A549 (cell line): ENCODE data around the gene TLDC2. TPM values are rescaled to one million over a fixed set of nuclear protein-coding genes. Genes with fewer than 3 reads are reported as not detected.
A peak's percentile ranks its signal among the peaks of the same experiment; 100 is the strongest.

ENCODE experiments used
- ATAC-seq, 2 experiments: fragments of 200-7000 bp in 1 of 2; fragments of >200 bp in 1 of 2; cut with Nextera tagmentation in 1 of 2; cut with Tn5 transposase in 1 of 2; 3 replicates each; pipeline versions ENCODE4 v1.8.0 to v1.9.1; 2018 to 2020; ENCODE audit warnings: mild to moderate bottlenecking in 1 of 2, moderate library complexity in 1 of 2
- CTCF ChIA-PET: fragments of 300-600 bp; sonication (Branson Sonifier 250); formaldehyde crosslinking; extraction: SDS; loops from one replicate; lab custom pipeline; 2021; ENCODE audit warnings: antibody characterized with exemption, inconsistent platforms; lab: Yijun Ruan, JAX
- POLR2A ChIA-PET: fragments of 350-600 bp; formaldehyde crosslinking; extraction: SDS; loops from one replicate; lab custom pipeline; 2021; ENCODE audit warnings: antibody characterized with exemption, inconsistent platforms; lab: Yijun Ruan, JAX
- DNase-seq, 2 experiments: peaks; one replicate each; pipeline versions ENCODE4 v3.0.0 to v3.0.0-alpha.2; 2011 to 2016; ENCODE audit warnings: low read depth in 1 of 2, low spot score in 1 of 2
- FAIRE-seq: peaks from 2 replicates; lab custom pipeline; 2011; peaks lifted over from hg19 to GRCh38; lab: Jason Lieb, UNC
- H3K27ac ChIP-seq, 2 experiments: fragments of >200 bp; sonication (Bioruptor Twin); formaldehyde crosslinking; 3 replicates each; pipeline ENCODE4 v1.5.1; 2016 to 2017
- H3K4me1 ChIP-seq: fragments of >200 bp; sonication (Bioruptor Twin); formaldehyde crosslinking; 3 replicates; pipeline ENCODE4 v1.6.1; 2016
- H3K4me2 ChIP-seq: fragments of >200 bp; sonication (Bioruptor Twin); formaldehyde crosslinking; 3 replicates; pipeline ENCODE4 v1.6.1; 2016
- H3K4me3 ChIP-seq: fragments of >200 bp; sonication (Bioruptor Twin); formaldehyde crosslinking; 3 replicates; pipeline ENCODE4 v1.5.1; 2016
- H3K9me3 ChIP-seq: fragments of >200 bp; sonication (Bioruptor Twin); formaldehyde crosslinking; 3 replicates; pipeline ENCODE4 v1.6.1; 2016
- CBX2 ChIP-seq: fragments of 200-600 bp; sonication (generic); IDR thresholded peaks from 2 replicates; pipeline ENCODE4 v1.6.1; 2016; ENCODE audit warnings: low read depth, mild to moderate bottlenecking, borderline replicate concordance
- EHF ChIP-seq: fragments of 250-450 bp; sonication (Bioruptor Pico); IDR thresholded peaks from 2 replicates; pipeline ENCODE4 v1.5.0; 2020; ENCODE audit warnings: mild to moderate bottlenecking
- EHMT2 ChIP-seq: fragments of 200-600 bp; sonication (generic); IDR thresholded peaks from 2 replicates; pipeline ENCODE4 v1.6.1; 2016; ENCODE audit warnings: antibody characterized with exemption, low read depth, mild to moderate bottlenecking, moderate library complexity
- EP300 ChIP-seq, 2 experiments: fragments of >200 bp; sonication (Bioruptor Twin); formaldehyde crosslinking; IDR thresholded peaks; 2 replicates in 1 of 2; 3 replicates in 1 of 2; pipeline ENCODE4 v1.6.1; 2016 to 2017
- ESRRA ChIP-seq: fragments of 150-350 bp; IDR thresholded peaks from 2 replicates; pipeline ENCODE4 v1.6.1; 2014; ENCODE audit warnings: mild to moderate bottlenecking, low read length, borderline replicate concordance
- FOSL2 ChIP-seq, 2 experiments: fragments of 450-650 bp in 1 of 2; fragments of >200 bp in 1 of 2; sonication (Bioruptor Twin) in 1 of 2; formaldehyde crosslinking; IDR thresholded peaks; 2 replicates each; pipeline versions ENCODE4 v1.5.0 to v1.6.1; 2016 to 2020; ENCODE audit warnings: mild to moderate bottlenecking in 1 of 2, moderate library complexity in 1 of 2
- GATA3 ChIP-seq: IDR thresholded peaks from 2 replicates; pipeline ENCODE4 v1.6.1; 2012; ENCODE audit warnings: borderline replicate concordance
- HDAC2 ChIP-seq: fragments of 200-600 bp; sonication (generic); IDR thresholded peaks from 2 replicates; pipeline ENCODE4 v1.6.1; 2016
- HOXB5 ChIP-seq: fragments of 250-450 bp; sonication (Bioruptor Pico); IDR thresholded peaks from 2 replicates; pipeline ENCODE4 v1.5.0; 2020; ENCODE audit warnings: mild to moderate bottlenecking, moderate library complexity
- JUN ChIP-seq, 2 experiments: fragments of >200 bp; sonication (Bioruptor Twin); formaldehyde crosslinking; IDR thresholded peaks; 2 replicates in 1 of 2; 3 replicates in 1 of 2; pipeline ENCODE4 v1.6.1; 2016 to 2017
- KDM5A ChIP-seq: fragments of 200-600 bp; sonication (generic); IDR thresholded peaks from 2 replicates; pipeline ENCODE4 v1.6.1; 2016; ENCODE audit warnings: antibody characterized with exemption, mild to moderate bottlenecking
- MAFK ChIP-seq: fragments of 450-650 bp; IDR thresholded peaks from 2 replicates; pipeline ENCODE4 v1.6.1; 2014; ENCODE audit not compliant: partially characterized antibody
- MYC ChIP-seq: IDR thresholded peaks from 2 replicates; pipeline ENCODE4 v1.6.1; 2012; ENCODE audit warnings: mild to moderate bottlenecking, inconsistent platforms, low read length, improper control_type of control experiment, borderline replicate concordance
- NFE2L2 ChIP-seq: fragments of 150-350 bp; conservative IDR thresholded peaks from 2 replicates; pipeline ENCODE4 v1.6.1; 2014; ENCODE audit warnings: low read length
- POLR2AphosphoS2 ChIP-seq: conservative IDR thresholded peaks from 2 replicates; pipeline ENCODE4 v1.6.1; 2012; ENCODE audit warnings: low read length, improper control_type of control experiment, inconsistent platforms
- RAD21 ChIP-seq, 2 experiments: fragments of >200 bp in 1 of 2; sonication (Bioruptor Twin) in 1 of 2; formaldehyde crosslinking in 1 of 2; IDR thresholded peaks in 1 of 2; conservative IDR thresholded peaks in 1 of 2; 2 replicates in 1 of 2; 3 replicates in 1 of 2; pipeline ENCODE4 v1.6.1; 2012 to 2018; ENCODE audit warnings: inconsistent platforms in 1 of 2
- RCOR1 ChIP-seq: fragments of 150-350 bp; IDR thresholded peaks from 2 replicates; pipeline ENCODE4 v1.6.1; 2014; ENCODE audit warnings: antibody characterized with exemption, low read length, low read depth
- RNF2 ChIP-seq: fragments of 200-600 bp; sonication (generic); IDR thresholded peaks from 2 replicates; pipeline ENCODE4 v1.6.1; 2016; ENCODE audit warnings: low read depth, mild to moderate bottlenecking, antibody characterized with exemption, moderate library complexity, borderline replicate concordance
- ZC3H11A ChIP-seq: fragments of 450-650 bp; IDR thresholded peaks from 2 replicates; pipeline ENCODE4 v1.6.1; 2014; ENCODE audit warnings: antibody characterized with exemption, mild to moderate bottlenecking
- ZFP36 ChIP-seq: fragments of 450-650 bp; IDR thresholded peaks from 2 replicates; pipeline ENCODE4 v1.6.1; 2014; ENCODE audit warnings: borderline replicate concordance; ENCODE audit not compliant: partially characterized antibody
- ZNF302 ChIP-seq: fragments of 250-450 bp; sonication (Bioruptor Pico); IDR thresholded peaks from 2 replicates; pipeline ENCODE4 v1.9.0; 2021; ENCODE audit warnings: inconsistent platforms, mild to moderate bottlenecking, moderate library complexity
- ZSCAN20 ChIP-seq: fragments of 250-450 bp; sonication (Bioruptor Pico); IDR thresholded peaks from 2 replicates; pipeline ENCODE4 v1.8.0; 2022; ENCODE audit warnings: mild to moderate bottlenecking, moderate library complexity
- WGBS: methylation state at CpG from one replicate; pipeline ENCODE4 v1.1.6; 2017; ENCODE audit errors: missing lambda C conversion rate; 5-methylcytosine and 5-hydroxymethylcytosine counted together
- polyA plus RNA-seq, 4 experiments: library from polyadenylated mRNA; depleted of rRNA in 3 of 4; stranded (reverse); fragments of >200 nt; fragmentation: RNase III in 1 of 4; extraction: RNeasy Plus Mini Kit Qiagen cat#74134 plus additional on column Dnase treatment in 1 of 4; gene quantifications; 2 replicates in 3 of 4; 3 replicates in 1 of 4; pipeline ENCODE4 v1.2.3, GENCODE V29; 2011 to 2017
- TF ChIP-seq, protein P1 (sequence below): fragments of 200-600 bp; sonication (generic); IDR thresholded peaks from 2 replicates; pipeline ENCODE4 v1.6.1; 2016; ENCODE audit warnings: antibody characterized with exemption, mild to moderate bottlenecking, moderate library complexity
- TF ChIP-seq, protein P2 (sequence below): fragments of >200 bp; sonication (Bioruptor Twin); formaldehyde crosslinking; IDR thresholded peaks from 3 replicates; pipeline ENCODE4 v1.6.1; 2016
- TF ChIP-seq, protein P3 (sequence below): IDR thresholded peaks from 2 replicates; pipeline ENCODE4 v1.6.1; 2012
- TF ChIP-seq, protein P4 (sequence below): fragments of 150-350 bp; IDR thresholded peaks from 2 replicates; pipeline ENCODE4 v1.6.1; 2014; ENCODE audit warnings: low read depth, mild to moderate bottlenecking, low read length

Gene TLDC2
- polyA plus RNA-seq, 2 of the 4 experiments (the other 2 are of a cell fraction), result 0.17 TPM; not detected in 1

DNA sequence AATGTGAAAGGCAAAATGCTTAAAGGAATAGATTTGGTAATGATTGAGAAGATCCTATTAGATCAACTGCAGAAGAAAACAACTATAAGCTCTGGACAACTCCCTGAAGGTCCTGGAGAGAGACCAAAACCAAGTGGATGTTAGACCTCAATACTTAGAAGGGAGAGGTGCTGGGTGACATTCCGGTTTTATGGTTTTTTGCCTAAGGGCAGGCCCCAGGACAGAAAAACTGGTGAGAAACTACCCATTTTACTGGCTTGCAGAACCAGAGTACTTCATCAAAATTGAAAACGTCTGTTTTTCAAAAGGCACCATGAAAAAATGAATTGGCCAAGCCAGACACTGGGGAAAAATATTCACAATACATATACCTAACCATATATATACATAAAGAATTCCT lies 49.3 kb downstream of the TLDC2 start:
- ChIA-PET POLR2A (no interaction called here), CTCF (interaction anchor here (1.2 to 2.0 kb wide), 2 partner anchors 39 to 61 kb away, joined by 3 to 7 read pairs; no protein-coding TSS in a partner anchor)
- peaks cover 17% of the 10 kb centered on the region for H3K4me1 ChIP-seq
- no peak overlapping the region for H3K4me3 ChIP-seq
- 79% methylated on average over 2 of the region's 2 CpGs for WGBS
- DNase-seq, result no peak
- TF ChIP-seq ZC3H11A (no peak), RCOR1 (no peak), ZFP36 (no peak), POLR2AphosphoS2 (no peak), NFE2L2 (no peak), ZSCAN20 (CRISPR knock-in tag) (no peak), EP300 (IDR thresholded peaks at IDR 0.05) (no peak), RNF2 (no peak), MYC (no peak), EHF (CRISPR knock-in tag) (no peak), ESRRA (no peak), HOXB5 (no peak), EHMT2 (no peak)
- TF ChIP-seq, protein P1, sequence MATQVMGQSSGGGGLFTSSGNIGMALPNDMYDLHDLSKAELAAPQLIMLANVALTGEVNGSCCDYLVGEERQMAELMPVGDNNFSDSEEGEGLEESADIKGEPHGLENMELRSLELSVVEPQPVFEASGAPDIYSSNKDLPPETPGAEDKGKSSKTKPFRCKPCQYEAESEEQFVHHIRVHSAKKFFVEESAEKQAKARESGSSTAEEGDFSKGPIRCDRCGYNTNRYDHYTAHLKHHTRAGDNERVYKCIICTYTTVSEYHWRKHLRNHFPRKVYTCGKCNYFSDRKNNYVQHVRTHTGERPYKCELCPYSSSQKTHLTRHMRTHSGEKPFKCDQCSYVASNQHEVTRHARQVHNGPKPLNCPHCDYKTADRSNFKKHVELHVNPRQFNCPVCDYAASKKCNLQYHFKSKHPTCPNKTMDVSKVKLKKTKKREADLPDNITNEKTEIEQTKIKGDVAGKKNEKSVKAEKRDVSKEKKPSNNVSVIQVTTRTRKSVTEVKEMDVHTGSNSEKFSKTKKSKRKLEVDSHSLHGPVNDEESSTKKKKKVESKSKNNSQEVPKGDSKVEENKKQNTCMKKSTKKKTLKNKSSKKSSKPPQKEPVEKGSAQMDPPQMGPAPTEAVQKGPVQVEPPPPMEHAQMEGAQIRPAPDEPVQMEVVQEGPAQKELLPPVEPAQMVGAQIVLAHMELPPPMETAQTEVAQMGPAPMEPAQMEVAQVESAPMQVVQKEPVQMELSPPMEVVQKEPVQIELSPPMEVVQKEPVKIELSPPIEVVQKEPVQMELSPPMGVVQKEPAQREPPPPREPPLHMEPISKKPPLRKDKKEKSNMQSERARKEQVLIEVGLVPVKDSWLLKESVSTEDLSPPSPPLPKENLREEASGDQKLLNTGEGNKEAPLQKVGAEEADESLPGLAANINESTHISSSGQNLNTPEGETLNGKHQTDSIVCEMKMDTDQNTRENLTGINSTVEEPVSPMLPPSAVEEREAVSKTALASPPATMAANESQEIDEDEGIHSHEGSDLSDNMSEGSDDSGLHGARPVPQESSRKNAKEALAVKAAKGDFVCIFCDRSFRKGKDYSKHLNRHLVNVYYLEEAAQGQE, result no peak
- TF ChIP-seq, protein P2, sequence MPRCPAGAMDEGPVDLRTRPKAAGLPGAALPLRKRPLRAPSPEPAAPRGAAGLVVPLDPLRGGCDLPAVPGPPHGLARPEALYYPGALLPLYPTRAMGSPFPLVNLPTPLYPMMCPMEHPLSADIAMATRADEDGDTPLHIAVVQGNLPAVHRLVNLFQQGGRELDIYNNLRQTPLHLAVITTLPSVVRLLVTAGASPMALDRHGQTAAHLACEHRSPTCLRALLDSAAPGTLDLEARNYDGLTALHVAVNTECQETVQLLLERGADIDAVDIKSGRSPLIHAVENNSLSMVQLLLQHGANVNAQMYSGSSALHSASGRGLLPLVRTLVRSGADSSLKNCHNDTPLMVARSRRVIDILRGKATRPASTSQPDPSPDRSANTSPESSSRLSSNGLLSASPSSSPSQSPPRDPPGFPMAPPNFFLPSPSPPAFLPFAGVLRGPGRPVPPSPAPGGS, result no peak
- TF ChIP-seq, protein P3, sequence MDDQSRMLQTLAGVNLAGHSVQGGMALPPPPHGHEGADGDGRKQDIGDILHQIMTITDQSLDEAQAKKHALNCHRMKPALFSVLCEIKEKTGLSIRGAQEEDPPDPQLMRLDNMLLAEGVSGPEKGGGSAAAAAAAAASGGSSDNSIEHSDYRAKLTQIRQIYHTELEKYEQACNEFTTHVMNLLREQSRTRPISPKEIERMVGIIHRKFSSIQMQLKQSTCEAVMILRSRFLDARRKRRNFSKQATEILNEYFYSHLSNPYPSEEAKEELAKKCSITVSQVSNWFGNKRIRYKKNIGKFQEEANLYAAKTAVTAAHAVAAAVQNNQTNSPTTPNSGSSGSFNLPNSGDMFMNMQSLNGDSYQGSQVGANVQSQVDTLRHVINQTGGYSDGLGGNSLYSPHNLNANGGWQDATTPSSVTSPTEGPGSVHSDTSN, result no peak
- no peaks in the 10 kb centered on the region for H3K9me3 ChIP-seq
- no peak for ATAC-seq
- H3K27ac ChIP-seq, result no peak overlapping the region
- no peak overlapping the region for H3K4me2 ChIP-seq
- FAIRE-seq, result no peak

DNA sequence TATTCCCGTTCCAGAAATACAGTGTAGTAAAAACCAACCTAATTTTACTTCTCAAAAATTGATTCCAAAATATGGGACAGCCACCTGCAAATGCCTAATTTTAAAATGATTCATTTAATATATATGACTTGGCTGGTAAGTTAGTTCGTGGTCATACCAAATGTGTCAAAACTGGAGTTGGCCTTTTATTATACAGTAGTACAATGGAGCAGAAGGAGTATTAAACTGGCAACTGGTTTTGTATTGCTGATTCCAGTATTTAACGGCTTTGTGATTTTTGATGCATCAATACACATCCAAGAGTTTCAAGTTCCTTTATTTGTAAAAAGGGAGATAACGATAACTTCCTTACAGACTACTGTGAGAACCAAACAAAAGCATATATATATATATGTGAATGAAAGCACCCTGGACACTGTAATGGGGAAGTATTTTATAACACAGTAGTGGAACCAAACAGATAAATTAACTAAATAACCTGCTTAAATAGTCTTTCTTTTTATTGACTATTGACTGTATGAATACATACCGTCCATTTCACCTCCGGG lies 50.8 kb downstream of the TLDC2 start:
- TF ChIP-seq RNF2 (no peak), FOSL2 (IDR thresholded peaks at IDR 0.05) (no peak), FOSL2 (CRISPR knock-in tag; IDR thresholded peaks at IDR 0.05) (no peak), ZNF302 (CRISPR knock-in tag) (no peak), KDM5A (no peak), GATA3 (no peak), MAFK (no peak), JUN (IDR thresholded peaks at IDR 0.05) (no peak), HDAC2 (no peak), CBX2 (no peak), RAD21 (conservative IDR thresholded peaks at IDR 0.05 in 1 of 2, IDR thresholded peaks at IDR 0.05 in 1 of 2) (no peak)
- TF ChIP-seq, protein P3, result no peak
- TF ChIP-seq, protein P4, sequence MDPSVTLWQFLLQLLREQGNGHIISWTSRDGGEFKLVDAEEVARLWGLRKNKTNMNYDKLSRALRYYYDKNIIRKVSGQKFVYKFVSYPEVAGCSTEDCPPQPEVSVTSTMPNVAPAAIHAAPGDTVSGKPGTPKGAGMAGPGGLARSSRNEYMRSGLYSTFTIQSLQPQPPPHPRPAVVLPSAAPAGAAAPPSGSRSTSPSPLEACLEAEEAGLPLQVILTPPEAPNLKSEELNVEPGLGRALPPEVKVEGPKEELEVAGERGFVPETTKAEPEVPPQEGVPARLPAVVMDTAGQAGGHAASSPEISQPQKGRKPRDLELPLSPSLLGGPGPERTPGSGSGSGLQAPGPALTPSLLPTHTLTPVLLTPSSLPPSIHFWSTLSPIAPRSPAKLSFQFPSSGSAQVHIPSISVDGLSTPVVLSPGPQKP, result no peak
- DNase-seq, result no peak
- Histone ChIP-seq H3K27ac (no peak overlapping the region), H3K9me3 (no peaks in the 10 kb centered on the region), H3K4me1 (peaks cover 17% of the 10 kb centered on the region), H3K4me3 (no peak overlapping the region), H3K4me2 (no peak overlapping the region)
- no peak for ATAC-seq
- CTCF ChIA-PET, result no interaction called here
- FAIRE-seq, result peak; percentile 72
- POLR2A ChIA-PET, result no interaction called here
- 83% methylated on average over 6 of the region's 6 CpGs for WGBS
